SK-N-MC (cell line): Measurements from ENCODE around the gene DNAH14.

Experiments
- EZH2 ChIP-seq: fragments of 200-600 bp; sonication (generic); IDR thresholded peaks from one replicate; pipeline ENCODE4 v1.6.1; 2017; ENCODE audit warnings: antibody characterized with exemption
- POLR2AphosphoS5 ChIP-seq: IDR thresholded peaks from 2 replicates; pipeline ENCODE4 v1.6.1; 2012; ENCODE audit warnings: mild to moderate bottlenecking, low read depth, low read length, borderline replicate concordance

- no peak for TF ChIP-seq POLR2AphosphoS5
- TF ChIP-seq EZH2 = no peak
Measured at GRCh38 chr1:224914292-224914900, 15.1 kb upstream of the DNAH14 start.
